GM21515 (cell line): ENCODE results near the gene MUC21.
"Not testable (repeated sequence)": the region's sequence is repeated elsewhere in the genome, so short reads cannot be mapped to it uniquely, and the experiment has no call there.

Source experiments
- ATAC-seq: cut with Tn5 transposase; IDR thresholded peaks from one replicate; pipeline ENCODE4 v1.9.1; 2021; ENCODE audit not compliant: unreplicated experiment

MUC21 gene

DNA sequence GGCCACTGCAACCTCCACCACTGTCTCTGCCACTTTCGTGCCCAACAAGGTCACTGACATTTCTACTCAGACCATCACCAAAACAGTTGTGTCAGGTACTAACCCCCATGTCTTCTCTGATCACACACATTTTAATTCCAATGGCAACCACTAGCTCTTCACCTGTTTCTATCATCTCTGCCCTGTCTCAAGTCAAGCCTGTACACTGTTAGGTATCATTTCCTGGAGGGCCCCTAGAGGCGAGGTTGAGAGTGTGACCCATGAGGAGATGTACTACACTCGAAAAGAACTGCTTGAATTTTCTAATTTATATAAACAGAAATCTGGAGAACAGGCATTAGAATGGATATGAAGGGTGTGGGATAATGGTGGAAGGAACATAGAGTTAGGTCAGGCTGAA is 17.4 kb upstream of the MUC21 start:
- no peak for ATAC-seq

GRCh38 chr6:30969171-30969570 is 14.3 kb upstream of the MUC21 start:
- ATAC-seq: not testable (repeated sequence)

DNA sequence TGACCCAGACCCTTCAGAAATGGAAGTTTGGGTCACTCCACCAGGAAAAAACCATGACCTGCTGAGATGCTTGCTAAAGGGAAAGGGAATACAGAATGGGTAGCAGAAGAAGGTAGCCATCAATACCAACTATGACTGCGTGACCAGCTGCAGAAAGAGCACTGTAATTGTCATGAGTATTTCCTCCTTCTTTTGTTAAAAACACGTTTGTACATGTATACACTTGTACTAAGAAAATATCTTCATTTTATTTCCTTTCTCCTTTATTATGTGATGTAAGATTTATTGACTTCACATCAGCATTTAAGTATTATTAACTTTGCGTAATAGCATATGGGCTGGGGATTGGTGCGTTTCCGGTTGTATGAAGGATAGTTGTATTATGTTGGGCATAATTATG is 12.6 kb upstream of the MUC21 start:
- ATAC-seq: no peak

- no peak for ATAC-seq
These were observed 10.7 kb upstream of the MUC21 start for GRCh38 chr6:30972816-30973215.

DNA sequence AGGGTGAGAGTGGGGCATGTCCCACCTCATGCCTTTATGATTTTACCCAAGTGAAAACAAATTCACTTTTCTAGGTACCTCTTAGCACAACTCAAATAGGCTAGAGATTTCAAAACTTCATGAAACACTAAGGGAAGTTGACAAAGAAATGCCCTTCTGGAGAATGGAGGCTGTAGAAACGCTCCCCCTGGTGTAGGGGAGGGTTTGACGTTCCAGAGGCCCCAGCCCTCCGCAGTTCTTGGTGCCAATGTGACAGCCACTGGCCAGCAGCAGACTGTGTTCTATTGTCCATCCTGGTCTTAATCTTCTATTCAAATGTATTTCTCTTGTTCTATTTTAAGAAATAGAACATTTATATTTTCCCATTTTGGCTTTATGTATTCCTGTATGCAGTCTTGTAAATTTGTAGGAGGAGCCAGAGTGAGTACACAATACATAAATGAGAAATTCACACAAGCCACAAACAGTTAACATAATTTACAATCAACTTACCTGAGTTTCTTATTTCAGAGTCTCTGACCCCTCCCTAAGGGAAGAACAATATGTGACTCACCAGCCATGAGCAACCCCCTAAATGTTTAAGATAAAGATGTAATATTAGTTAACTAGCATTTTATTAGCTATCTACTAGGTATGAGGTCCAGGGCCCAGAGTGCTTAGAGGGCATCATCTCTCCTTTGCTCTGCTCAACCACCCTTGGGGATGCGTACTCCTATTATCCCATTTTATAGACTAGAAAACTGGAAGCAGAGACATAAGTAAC is 8.8 kb upstream of the MUC21 start:
- ATAC-seq: no peak

GRCh38 chr6:30979141-30979540 is 4.4 kb upstream of the MUC21 start:
- no peak for ATAC-seq

DNA sequence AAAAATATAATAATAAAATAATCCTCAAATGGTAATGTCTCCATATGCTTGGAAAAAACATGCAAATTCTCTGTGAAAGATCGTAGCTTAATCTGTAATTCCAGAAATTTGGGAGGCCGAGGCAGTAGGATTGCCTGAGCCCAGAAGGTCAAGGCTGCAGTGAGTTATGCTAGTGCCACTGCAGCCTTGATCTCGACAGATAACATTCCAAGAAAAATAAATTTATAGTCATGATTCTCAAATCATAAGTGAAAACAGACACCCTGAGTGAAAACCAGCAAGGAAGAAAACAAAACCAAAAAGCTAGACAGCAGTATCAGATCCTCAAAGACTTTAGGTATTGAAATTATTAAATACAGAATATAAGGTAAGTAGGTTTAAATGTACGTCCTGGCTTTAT is 3.8 kb upstream of the MUC21 start:
- no peak for ATAC-seq

GRCh38 chr6:30981942-30982772 is 1.4 kb upstream of the MUC21 start:
- ATAC-seq: no peak

- ATAC-seq: no peak
These were observed 2.0 kb downstream of the MUC21 start for GRCh38 chr6:30985490-30985889.

DNA sequence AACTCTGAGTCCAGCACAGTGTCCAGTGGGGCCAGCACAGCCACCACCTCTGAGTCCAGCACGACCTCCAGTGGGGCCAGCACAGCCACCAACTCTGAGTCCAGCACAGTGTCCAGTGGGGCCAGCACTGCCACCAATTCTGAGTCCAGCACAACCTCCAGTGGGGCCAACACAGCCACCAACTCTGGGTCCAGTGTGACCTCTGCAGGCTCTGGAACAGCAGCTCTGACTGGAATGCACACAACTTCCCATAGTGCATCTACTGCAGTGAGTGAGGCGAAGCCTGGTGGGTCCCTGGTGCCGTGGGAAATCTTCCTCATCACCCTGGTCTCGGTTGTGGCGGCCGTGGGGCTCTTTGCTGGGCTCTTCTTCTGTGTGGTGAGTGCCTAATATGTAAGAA is 3.8 kb downstream of the MUC21 start:
- ATAC-seq: no peak

GRCh38 chr6:30988209-30988825 is 4.8 kb downstream of the MUC21 start:
- no peak for ATAC-seq

- ATAC-seq: no peak
These were observed 7.0 kb downstream of the MUC21 start for GRCh38 chr6:30990422-30991086.

- ATAC-seq: no peak
These were observed 8.4 kb downstream of the MUC21 start for GRCh38 chr6:30991891-30992290.

DNA sequence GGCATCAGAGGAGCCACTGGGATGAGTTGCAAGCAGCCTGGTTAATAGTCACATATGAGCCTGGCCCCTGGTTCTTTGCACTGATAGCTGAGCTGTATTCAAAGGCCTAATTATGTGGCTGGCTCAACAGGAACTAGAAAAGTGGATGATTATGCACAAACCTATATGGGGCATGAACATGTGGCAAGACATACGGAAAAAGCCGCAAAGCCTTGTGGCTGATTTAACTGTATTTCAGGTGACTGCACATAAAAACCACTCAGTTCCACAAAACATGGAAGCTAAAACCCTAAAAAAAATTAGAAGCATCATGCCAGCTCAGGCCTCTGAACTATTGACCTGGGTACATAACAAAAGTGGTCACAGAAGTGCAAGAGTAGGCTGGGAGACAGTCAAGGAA is 13.8 kb downstream of the MUC21 start:
- no peak for ATAC-seq

DNA sequence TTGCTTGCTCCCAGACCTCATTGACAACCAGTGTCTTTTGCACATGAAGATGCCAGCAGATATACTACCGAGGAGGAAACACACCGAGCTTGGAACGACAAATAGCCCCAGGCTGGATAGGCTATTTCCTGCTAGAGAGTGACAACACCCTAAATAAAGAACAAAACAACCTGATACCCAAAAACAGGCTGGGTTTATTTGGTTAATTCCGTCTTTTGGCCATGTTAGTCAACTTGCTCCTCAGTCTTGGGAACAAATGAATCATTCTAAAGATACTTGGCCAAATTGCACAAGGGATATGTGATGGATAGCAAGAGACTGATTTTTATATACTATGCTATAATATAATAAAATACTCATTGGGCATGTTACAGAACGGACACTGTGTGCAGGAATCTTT is 15.3 kb downstream of the MUC21 start:
- ATAC-seq: no peak

GRCh38 chr6:31000067-31000860 is 16.7 kb downstream of the MUC21 start:
- ATAC-seq: not testable (repeated sequence)

- no peak for ATAC-seq
These were observed 17.9 kb downstream of the MUC21 start for GRCh38 chr6:31001281-31001888.

GRCh38 chr6:31002471-31002870 is 19.0 kb downstream of the MUC21 start:
- ATAC-seq: no peak

DNA sequence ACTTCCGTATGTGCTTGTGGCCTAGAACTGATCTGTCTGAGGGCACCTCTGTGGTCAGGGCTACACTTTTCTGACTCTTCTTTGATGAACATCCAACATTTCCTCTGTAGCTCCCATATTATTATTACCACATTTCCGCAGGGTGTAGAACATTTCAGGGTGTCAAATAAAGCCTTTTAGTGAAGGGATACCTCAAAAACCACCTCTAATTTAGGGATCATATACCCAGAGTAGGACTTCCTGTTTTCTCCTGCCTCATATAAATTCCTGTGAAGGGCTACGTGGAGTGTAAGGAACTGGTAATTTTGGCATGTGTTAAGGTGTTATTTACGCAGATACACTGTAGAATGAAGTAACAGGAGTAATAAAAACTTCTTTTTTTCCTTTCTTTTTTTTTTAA is 21.3 kb downstream of the MUC21 start:
- ATAC-seq: no peak
